NCI-H1436 treated with DMSO at 0.1 percent for 48 hours (cell line): ENCODE results near the gene NLGN4X.
"Not testable (repeated sequence)": the region's sequence is repeated elsewhere in the genome, so short reads cannot be mapped to it uniquely, and the experiment has no call there.

ENCODE experiments used
- DNase-seq: peaks from one replicate; lab custom pipeline; 2025; lab: John Stamatoyannopoulos, UW

NLGN4X gene

GRCh38 chrX:6005856-6006255 lies 222.8 kb downstream of the NLGN4X start:
- DNase-seq = no peak

GRCh38 chrX:6004529-6004928 lies 224.1 kb downstream of the NLGN4X start:
- no peak for DNase-seq

- DNase-seq = no peak
These were observed 226.6 kb downstream of the NLGN4X start for GRCh38 chrX:6002056-6002455.

- no peak for DNase-seq
These were observed 229.8 kb downstream of the NLGN4X start for GRCh38 chrX:5998901-5999300.

DNA sequence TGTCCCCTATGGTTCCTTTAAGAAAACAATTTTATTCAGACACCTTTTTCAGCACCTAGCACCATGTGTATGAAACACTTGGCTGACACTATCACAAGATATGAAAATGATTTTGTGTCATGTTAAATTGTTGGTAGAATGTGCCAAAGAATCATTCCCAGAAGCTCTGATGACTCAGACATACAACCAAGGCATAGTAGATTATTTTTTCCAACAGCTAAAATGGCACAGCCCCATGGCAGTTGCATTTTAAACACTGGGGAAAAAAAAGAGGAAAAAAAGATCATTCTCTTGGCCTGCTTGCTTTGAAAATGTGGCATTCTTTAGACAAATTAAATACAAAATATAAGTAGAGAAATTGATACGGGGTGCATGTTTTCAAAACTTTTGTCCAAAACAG lies 230.2 kb downstream of the NLGN4X start:
- no peak for DNase-seq

- no peak for DNase-seq
These were observed 237.3 kb downstream of the NLGN4X start for GRCh38 chrX:5991393-5991792.

GRCh38 chrX:5979338-5979737 lies 249.3 kb downstream of the NLGN4X start:
- no peak for DNase-seq

DNA sequence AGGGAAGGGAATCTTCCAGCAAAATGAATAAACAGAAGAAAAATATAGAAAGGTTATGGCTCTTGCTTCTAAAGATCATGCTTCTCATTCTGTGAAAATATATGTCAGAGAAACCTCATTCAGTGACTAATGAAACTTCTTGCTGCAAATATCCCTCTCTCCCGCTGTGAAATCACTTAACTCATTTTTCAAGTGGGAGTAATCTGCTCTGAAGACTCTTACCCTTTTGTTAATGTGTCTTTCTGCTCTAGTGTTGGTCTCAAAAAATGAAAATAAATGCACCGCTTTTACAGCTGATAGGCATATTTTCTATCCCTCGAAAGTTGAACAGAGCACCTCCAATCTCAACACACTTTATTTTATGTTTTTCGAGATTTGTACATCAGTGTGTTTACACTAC lies 252.3 kb downstream of the NLGN4X start:
- DNase-seq = no peak

- no peak for DNase-seq
These were observed 257.4 kb downstream of the NLGN4X start for GRCh38 chrX:5971300-5971699.

- DNase-seq = no peak
These were observed 263.3 kb downstream of the NLGN4X start for GRCh38 chrX:5965406-5965805.

DNA sequence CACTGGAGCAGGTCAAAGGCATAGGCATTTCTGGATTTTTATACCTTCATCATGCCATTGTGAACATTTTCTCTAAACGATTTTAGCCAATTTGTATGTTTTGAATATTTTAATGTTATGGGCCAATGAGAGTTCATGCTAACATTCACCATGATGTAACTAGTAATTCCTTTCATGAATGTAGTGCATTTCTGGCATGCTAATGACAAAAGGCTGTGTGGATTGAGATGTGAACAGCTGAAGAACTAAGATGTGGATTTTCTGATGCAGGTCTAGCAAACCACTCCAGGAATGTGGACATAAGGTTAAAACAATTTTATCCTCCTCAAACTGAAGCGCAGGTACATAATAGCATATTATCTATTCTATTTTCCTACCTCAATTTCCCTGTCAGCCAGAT lies 269.4 kb downstream of the NLGN4X start:
- DNase-seq = no peak

GRCh38 chrX:5958523-5958922 lies 270.1 kb downstream of the NLGN4X start:
- no peak for DNase-seq

DNA sequence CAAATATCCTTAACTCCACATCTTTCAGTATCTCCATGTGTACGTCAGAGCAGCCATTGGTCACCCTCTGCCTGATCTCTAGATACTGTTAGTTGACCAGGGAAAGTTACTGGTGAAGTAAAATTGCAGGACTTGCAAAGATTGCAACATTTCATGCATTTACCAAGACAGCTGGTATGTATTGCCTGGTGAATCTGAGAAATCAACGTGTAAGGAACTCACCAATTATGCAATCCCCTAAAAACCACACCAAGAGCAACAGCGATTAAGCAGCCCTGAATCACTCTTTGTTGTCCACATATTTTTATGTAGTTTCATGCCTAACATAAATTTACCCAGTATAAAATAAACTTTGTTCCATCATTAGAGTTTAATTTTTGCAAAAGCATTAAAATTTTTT lies 271.2 kb downstream of the NLGN4X start:
- DNase-seq = no peak

GRCh38 chrX:5936438-5936837 lies 292.2 kb downstream of the NLGN4X start:
- no peak for DNase-seq

DNA sequence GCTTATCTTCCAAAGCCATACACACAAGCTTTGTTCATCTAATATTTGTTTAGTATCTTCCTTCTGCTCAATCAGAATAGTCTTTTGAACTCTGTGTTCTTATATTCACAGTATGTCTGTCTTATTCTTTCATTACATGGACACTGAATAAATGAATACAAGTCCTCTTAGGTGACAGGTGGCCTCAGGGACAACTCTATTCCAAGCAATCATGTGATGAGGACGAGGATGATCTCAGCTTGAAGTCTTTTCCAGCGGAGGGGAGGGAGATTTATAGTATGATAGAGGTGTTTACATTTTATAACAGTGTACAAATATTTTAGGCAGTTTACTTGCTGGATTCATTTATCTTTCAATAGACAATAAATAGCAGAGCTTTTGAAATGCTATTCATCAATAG lies 300.4 kb downstream of the NLGN4X start:
- DNase-seq = no peak

- no peak for DNase-seq
These were observed 311.7 kb downstream of the NLGN4X start for GRCh38 chrX:5916945-5917344.

DNA sequence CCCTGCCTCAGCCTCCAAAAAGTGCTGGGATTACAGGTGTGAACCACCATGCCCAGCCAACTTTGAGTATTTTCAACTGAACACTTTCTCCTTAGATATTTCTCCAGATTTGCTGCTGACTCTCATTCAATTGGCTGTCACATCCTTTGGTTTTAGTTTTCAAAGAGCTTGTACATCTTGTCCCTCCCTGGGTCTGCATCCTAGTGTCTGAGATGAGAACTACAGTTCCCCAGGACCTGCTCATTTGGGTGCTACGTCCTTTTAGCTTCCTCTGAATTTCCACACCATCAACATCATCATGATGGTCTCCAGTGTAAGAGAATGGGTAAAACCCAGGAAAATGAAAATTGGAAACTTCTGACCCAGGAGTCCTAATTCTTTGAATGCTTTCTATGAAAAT lies 312.9 kb downstream of the NLGN4X start:
- no peak for DNase-seq

DNA sequence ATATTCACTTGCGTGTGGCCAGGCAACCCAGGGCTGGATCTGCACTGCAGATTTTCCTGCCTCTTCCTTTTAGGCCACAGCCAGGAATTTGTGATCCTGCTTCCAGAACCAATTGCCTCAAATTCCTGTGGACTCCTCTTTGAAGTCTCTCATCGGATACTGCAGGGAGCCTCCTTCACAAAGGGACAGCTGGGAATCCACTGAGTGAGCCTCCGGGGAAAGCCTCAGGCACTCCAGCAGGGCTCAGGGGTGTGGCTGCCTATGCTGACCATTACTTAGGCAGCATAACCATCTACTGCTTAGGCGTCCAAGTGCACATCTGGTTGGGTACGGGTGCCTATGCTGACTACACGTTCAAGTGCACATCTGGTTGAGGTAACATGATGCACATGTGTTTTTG lies 321.5 kb downstream of the NLGN4X start:
- no peak for DNase-seq

DNA sequence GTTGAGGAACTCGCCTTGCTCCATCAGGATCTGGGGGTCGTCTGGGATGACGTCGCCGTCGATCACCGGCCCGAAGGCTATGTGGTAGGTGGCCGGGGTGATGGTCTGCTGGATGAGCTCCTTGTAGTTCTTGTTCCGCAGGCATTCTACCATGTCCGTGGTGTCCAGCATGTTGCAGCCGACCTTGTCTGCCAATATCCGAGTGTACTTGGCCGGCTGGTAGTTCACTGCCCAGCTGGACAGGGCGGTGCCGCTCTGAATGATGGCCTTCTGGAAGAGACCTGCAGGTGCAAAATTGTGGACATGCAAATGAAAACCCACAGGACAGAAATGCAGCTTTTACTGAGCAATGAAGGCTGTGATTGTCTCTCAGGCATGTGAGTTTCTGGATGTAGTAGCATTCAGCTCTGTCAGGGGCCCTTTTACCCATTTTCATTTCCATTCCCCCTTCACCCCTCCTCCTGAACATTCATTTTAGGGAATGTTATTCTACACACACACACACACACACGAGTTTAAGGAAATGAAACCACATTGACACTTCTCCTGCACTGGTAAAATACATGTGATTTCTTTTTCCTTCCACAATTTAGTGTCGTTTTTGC lies 325.0 kb downstream of the NLGN4X start:
- not testable (repeated sequence) for DNase-seq

GRCh38 chrX:5898463-5898862 lies 330.2 kb downstream of the NLGN4X start:
- DNase-seq = no peak

- no peak for DNase-seq
These were observed 337.3 kb downstream of the NLGN4X start for GRCh38 chrX:5891378-5891777.

DNA sequence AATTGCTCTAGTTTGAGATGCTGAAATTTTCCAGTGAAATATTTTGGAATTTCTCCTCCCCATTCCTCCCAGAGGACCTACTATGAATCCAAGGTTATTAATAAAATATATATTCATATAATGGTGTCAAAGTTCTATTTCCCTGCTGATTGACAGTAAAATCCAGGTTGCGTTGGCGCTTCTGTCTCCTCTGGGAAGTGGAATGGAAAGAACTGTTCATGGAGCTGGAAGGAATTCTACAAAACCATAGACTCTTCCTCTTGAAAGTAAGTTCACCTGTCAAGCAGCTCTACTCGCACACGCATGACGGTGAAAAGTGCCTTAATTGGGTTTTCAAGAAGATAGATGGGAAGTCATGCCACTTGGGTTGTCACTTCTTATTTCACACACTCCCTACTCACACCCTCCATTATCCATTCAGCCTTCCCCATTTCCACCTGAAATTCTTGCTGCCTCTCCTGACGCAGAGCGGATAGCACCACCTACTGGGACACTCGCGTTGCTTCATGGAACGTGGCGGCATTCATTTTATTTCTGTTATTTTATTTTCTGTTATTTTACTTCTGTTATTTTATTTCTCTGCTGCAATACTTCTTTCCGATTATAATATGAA lies 351.6 kb downstream of the NLGN4X start:
- no peak for DNase-seq

DNA sequence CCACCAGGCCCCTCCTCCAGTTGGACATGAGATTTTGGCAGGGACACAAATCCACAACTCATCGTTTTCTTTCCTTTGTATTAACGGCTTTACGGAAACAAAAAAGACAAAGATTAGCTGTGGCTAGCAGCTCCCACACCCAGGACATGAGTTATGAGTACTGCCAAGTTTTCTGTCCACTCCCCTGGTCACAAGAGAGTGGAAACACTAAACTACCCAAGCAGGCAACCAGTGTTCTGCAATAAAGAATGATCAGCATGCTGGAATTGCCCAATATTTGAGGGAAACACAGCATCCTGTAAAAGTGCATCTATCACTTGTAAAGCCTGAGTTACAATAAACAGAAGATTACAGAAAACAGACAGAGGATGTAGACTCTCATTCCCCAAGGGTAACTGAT lies 358.4 kb downstream of the NLGN4X start:
- no peak for DNase-seq

DNA sequence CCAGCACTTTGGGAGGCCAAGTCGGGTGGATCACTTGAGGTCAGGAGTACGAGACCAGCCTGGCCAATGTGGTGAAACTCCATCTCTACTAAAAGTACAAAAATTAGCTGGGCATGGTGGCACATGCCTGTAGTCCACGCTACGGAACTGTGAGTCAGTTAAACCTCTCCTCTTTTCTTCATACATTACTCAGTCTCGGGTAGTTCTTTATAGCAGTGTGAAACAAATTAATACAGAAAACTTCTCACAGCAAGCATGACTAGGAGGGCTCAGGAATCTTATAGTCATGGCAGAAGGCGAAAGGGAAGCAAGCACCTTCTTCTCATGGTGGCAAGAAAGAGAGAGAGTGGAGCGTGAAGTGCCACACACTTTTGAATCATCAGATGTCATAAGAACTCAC lies 358.9 kb downstream of the NLGN4X start:
- no peak for DNase-seq
